ENCODE data around the gene FBXO48. TPM values are rescaled to one million over a fixed set of nuclear protein-coding genes. Genes with fewer than 3 reads are reported as not detected.
"Not testable (repeated sequence)": the region's sequence is repeated elsewhere in the genome, so short reads cannot be mapped to it uniquely, and the experiment has no call there.

Gene FBXO48
- total and polyA plus RNA-seq, 8 donors, result 1.5 to 3.2 (median 2.5) TPM

GRCh38 chr2:68499133-68499532 is 32.0 kb upstream of the FBXO48 start:
- TF ChIP-seq CTCF (IDR thresholded peaks at IDR 0.05), result no peak
- ATAC-seq (no peak), DNase-seq (no peak)
- intact Hi-C loops (cut with DNase I), result no loop called here
- Histone ChIP-seq H3K36me3 (no peaks in the 10 kb centered on the region), H3K4me3 (no peak overlapping the region), H3K4me1 (no peaks in the 10 kb centered on the region), H3K27me3 (no peaks in the 10 kb centered on the region), H3K27ac (no peak overlapping the region), H3K9me3 (peaks cover 0 to 23% of the 10 kb centered on the region in 2 donors)

- Histone ChIP-seq H3K9me3 (peaks cover 0 to 15% of the 10 kb centered on the region in 2 donors), H3K27me3 (no peaks in the 10 kb centered on the region), H3K4me3 (no peak overlapping the region), H3K27ac (no peak overlapping the region), H3K36me3 (no peaks in the 10 kb centered on the region), H3K4me1 (no peaks in the 10 kb centered on the region)
- ATAC-seq, result no peak
- DNase-seq, result no peak
- intact Hi-C loops (cut with DNase I), result no loop called here
- TF ChIP-seq CTCF (IDR thresholded peaks at IDR 0.05), result no peak
Observed at GRCh38 chr2:68491582-68491981, 24.5 kb upstream of the FBXO48 start.

- intact Hi-C loops (cut with DNase I), result loop anchor here in 1 of 2 donors (10.0 kb wide), 1 partner anchor 436 kb away; no protein-coding TSS in a partner anchor
- no peak for ATAC-seq
Observed at GRCh38 chr2:68489282-68489681, 22.2 kb upstream of the FBXO48 start.

GRCh38 chr2:68488605-68489004 is 21.5 kb upstream of the FBXO48 start:
- DNase-seq, H3K36me3 ChIP-seq, ATAC-seq, H3K4me3 ChIP-seq, H3K27ac ChIP-seq, H3K9me3 ChIP-seq, H3K4me1 ChIP-seq, H3K27me3 ChIP-seq: not testable (repeated sequence)
- intact Hi-C loops (cut with DNase I), result loop anchor here in 1 of 2 donors (10.0 kb wide), 1 partner anchor 436 kb away; no protein-coding TSS in a partner anchor

More at GRCh38 chr2:68489282-68489681, 22.2 kb upstream of the FBXO48 start:
- no peak for DNase-seq
- Histone ChIP-seq H3K27me3 (no peaks in the 10 kb centered on the region), H3K4me1 (no peaks in the 10 kb centered on the region), H3K9me3 (no peaks in the 10 kb centered on the region), H3K27ac (no peak overlapping the region), H3K4me3 (no peak overlapping the region), H3K36me3 (no peaks in the 10 kb centered on the region)
- TF ChIP-seq CTCF (IDR thresholded peaks at IDR 0.05), result no peak

GRCh38 chr2:68487773-68488355 is 20.8 kb upstream of the FBXO48 start:
- H3K36me3 ChIP-seq, result no peaks in the 10 kb centered on the region
- H3K27ac ChIP-seq, result no peak overlapping the region
- H3K4me3 ChIP-seq, result no peak overlapping the region
- ATAC-seq (peak; percentile 79), DNase-seq (peak in 1 of 4 donors; percentile 17)
- H3K4me1 ChIP-seq, result no peaks in the 10 kb centered on the region
- peak; percentile 48 to 53 for TF ChIP-seq CTCF (IDR thresholded peaks at IDR 0.05)
- no peaks in the 10 kb centered on the region for H3K27me3 ChIP-seq
- intact Hi-C loops (cut with DNase I), result loop anchor here in 1 of 2 donors (10.0 kb wide), 1 partner anchor 437 kb away; no protein-coding TSS in a partner anchor
- H3K9me3 ChIP-seq, result no peaks in the 10 kb centered on the region

- no peak for DNase-seq
- no peaks in the 10 kb centered on the region for H3K4me1 ChIP-seq
- no peaks in the 10 kb centered on the region for H3K9me3 ChIP-seq
- ATAC-seq, result no peak
- intact Hi-C loops (cut with DNase I), result loop anchor here in 1 of 2 donors (10.0 kb wide), 1 partner anchor 442 kb away; no protein-coding TSS in a partner anchor
- no peak for TF ChIP-seq CTCF (IDR thresholded peaks at IDR 0.05)
- H3K36me3 ChIP-seq, result no peaks in the 10 kb centered on the region
- H3K27ac ChIP-seq, result no peak overlapping the region
- H3K27me3 ChIP-seq, result no peaks in the 10 kb centered on the region
- H3K4me3 ChIP-seq, result no peak overlapping the region
Observed at GRCh38 chr2:68483011-68483410, 15.9 kb upstream of the FBXO48 start.

All from left lung (tissue), 10 donors.